Adipose tissue (tissue), 3 donors: ENCODE data around the gene RGR. TPM values are rescaled to one million over a fixed set of nuclear protein-coding genes. Genes with fewer than 3 reads are reported as not detected.

ENCODE experiments used
- H3K27ac ChIP-seq: one replicate; pipeline ENCODE4 v1.5.1; 2013; ENCODE audit warnings: low read depth, low read length
- WGBS, 3 donors: extraction: QIAGEN DNeasy Blood & Tissue Kit; methylation state at CpG; one replicate each; pipeline ENCODE4 v1.1.7; 2013; 5-methylcytosine and 5-hydroxymethylcytosine counted together
- polyA plus RNA-seq, 3 donors: library from polyadenylated mRNA; stranded (reverse); fragments of 200-250 nt; gene quantifications; one replicate each; pipeline ENCODE4 v1.2.3, GENCODE V29; 2013
- donor health status: healthy with polysubstance abuse.
- donor health status: Bipolar disorder and iron deficiency.
- donor health status: healthy.

RGR gene, protein sequence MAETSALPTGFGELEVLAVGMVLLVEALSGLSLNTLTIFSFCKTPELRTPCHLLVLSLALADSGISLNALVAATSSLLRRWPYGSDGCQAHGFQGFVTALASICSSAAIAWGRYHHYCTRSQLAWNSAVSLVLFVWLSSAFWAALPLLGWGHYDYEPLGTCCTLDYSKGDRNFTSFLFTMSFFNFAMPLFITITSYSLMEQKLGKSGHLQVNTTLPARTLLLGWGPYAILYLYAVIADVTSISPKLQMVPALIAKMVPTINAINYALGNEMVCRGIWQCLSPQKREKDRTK
- polyA plus RNA-seq, result 1 to 10 TPM in 1 of 3 donors, under 1 TPM in 1, not detected in 1; 0.24 to 1.5 TPM

DNA sequence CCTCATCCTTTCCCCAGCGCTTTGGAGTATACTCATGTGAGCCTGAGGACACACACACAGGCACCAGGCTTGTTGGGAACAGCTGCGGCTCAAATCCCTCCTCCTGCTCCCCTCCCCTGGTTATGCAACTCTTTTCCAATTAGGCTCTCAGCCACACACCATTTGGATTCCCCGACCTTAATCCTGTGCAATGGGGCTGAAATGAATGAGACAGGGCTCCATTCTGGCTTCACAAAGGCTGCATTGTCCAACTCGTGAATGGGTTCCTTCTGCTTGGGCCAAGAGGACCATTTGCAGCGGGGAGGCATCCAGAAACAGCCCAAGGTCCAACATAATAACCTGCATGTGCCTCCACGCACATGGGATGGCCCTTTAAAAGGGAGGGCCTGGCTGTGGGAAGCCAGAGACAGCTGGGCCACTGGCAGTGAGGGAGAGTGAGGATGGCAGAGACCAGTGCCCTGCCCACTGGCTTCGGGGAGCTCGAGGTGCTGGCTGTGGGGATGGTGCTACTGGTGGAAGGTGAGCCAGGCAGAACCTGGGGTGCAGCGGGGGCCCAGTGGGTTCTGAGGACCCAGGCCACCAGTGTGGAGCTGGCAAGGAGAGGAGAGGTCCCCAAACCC, at the start of gene RGR:
RGR (plus strand) TSS at position 403 of the 620 bp plus-strand sequence; CDS start at position 441, 38 bp downstream.
- 40 to 62% (median 62%) methylated on average over 9 of the region's 9 CpGs for WGBS, 3 donors
- H3K27ac ChIP-seq, result no peak within 1 kb of the TSS

DNA sequence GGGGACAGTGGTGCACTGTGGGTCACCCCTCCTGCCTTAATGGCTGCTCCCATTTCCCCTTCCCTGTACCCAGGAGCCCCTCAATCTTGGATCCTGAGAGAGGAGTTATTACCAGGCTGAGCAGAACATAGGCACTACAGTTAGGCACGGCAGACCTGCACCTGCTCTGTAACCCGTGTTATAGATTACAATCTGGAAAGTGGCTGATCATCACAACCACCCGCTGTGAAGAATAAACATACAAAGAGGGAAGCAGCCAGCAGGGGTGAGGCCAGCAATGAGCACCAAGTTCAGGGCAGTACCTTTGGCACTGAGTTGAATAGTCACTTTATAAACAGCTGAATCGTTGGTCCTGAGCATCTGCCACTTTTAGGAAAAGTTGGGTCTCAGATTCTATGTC, 48.8 kb upstream of the RGR start:
- 18 to 25% (median 20%) methylated on average over 4 of the region's 4 CpGs for WGBS, 3 donors
- H3K27ac ChIP-seq, result no peak overlapping the region

DNA sequence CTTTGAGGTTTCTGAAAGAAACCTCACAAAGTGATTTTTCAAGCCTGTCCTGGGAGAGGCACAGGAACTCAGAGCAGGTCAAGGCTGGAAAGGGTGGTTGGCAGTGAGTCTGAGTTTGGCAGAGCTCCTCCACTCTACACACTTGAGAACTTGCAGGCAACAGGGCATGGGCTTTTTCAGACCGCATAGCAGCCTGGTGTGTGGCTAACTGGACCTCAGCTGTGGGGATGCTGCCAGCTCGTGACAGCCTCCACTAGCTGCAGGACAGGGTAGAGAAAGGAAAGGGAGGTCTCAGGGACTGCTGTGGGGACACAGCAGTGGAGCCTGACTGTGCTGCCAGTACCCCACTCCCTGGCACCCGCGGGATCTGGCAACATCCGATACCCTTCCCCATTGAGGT, 47.9 kb upstream of the RGR start:
- 58 to 69% (median 64%) methylated on average over 5 of the region's 5 CpGs for WGBS, 3 donors

DNA sequence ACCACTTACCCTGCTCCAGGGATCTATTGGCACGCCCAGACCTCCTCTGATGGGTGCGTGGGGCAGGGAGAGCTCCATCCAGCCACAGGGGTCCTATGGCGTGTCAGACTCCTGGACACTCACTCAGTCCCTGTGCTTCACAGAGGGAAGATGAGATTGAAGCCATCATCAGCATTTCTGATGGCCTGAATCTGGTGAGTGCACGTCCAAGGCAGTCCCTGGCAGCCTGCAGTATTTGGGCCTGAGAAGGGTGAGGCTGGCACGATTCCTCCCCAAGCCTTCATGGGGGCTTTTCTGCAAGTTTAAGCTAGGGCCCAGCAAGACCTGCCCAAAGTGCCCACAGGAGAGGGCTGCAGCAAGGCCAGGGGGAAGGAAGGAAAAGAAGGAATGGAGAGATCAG, 47.2 kb upstream of the RGR start:
- no peak overlapping the region for H3K27ac ChIP-seq
- WGBS, 3 donors, result 70 to 78% (median 74%) methylated on average over 5 of the region's 5 CpGs

More for the DNA sequence above, 47.9 kb upstream of the RGR start:
- H3K27ac ChIP-seq, result no peak overlapping the region

DNA sequence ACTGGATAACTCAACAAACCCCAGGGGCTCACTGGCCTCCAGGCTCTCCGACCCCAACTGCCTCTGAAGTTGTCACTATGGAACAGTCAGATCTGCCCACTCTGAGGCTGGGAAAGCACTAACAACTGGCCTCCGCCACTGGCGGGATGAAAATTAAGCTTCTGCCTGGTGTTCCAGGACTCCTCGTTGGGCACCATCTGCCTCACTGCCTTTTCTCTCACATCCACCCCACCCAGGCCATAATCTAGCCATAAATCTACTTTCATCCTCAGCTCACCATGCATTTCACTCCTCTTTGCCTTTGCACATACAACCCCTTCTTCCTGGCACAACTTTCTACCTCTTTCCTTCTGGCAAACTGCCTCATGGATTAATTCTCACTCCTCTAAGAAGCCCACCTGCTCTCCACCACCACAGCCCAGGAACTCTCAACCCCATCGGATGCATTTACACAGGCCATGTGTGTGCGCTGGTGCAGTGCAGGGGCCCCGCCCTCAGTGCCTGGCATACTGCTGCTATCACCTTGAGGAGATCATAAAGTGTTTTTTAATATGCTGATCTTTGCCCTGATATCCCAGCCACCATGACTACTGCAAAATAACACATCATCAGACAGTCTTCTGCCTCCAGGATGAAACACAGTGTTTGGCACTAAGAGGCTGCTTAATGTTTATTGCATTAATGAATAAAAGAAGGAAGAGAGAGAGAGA, 46.5 kb upstream of the RGR start:
- 82 to 83% (median 82%) methylated on average over 7 of the region's 7 CpGs for WGBS, 3 donors
- no peak overlapping the region for H3K27ac ChIP-seq

DNA sequence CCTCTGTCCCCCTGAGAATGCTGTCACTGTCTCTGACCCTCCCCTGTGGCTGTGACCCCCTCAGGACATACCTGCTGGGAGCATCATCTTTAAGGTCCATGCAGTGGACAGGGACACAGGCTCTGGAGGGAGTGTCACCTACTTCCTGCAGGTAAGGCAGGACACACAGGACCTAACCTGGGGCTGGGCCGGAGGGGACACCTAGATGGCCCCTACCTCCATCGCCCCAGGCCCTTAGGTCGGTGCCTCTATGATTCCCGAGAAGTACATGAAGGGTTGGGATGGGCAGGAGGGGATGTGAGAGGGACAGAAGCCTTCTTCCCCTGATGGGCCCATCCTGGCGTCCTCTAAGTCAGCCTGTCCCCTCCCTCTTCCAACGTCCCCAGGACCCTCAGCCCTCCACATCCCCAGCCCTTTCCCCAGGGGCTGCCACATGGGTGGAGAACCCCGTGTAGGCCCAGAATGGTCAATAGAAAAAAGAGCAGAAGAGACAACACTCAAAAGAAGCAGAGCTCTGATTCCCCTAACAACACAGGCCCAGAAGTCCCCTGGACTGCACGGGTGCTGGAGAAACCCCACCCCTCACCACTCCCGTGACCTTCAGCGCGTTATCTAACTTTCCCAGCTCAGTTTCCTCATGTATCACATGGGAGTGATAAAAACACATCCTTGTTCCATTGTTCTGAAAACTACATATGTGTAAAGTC, 44.2 kb upstream of the RGR start:
- 60 to 68% (median 67%) methylated on average over 10 to 11 of the region's 11 CpGs for WGBS, 3 donors
- no peak overlapping the region for H3K27ac ChIP-seq

DNA sequence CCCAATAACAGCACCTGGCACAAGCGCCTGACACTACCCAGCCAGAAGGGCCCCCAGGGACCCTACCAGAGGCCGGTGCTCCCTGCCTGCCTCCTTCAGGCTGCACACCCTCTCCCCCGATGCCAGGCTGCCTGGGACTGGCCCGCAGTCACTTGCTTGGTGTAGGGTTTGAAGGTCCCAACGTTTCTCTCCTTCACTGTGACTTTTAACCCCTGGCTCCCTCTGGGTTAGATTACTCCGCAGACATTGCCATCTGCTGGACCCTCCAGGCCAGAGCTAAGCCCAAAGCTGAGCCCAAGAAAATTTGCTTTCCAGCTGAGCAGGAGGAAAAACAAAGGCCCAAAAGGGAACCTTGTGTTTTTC, 43.6 kb upstream of the RGR start:
- WGBS, 3 donors, result 38 to 65% (median 47%) methylated on average over 6 of the region's 6 CpGs
- H3K27ac ChIP-seq, result no peak overlapping the region

DNA sequence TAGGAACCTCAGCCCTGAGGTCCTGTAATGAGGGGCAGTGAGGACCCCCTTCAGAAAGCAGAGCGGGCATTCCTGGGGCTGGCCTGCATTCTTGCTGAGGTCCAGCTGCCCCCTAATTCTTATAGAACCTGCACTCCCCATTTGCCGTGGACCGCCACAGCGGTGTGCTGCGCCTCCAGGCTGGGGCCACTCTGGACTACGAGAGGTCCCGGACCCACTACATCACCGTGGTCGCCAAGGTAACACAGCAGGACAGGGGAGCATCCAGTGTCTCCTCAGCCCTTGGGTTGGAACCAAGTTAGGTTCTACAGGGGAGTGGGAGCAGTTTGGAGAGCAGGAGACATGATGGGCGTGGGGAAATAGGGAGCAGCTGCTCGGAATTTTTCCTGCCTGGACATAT, 43.2 kb upstream of the RGR start:
- whole genome bisulfite sequencing, 3 donors, result 89 to 90% (median 89%) methylated on average over 11 of the region's 11 CpGs
- no peak overlapping the region for H3K27ac ChIP-seq

DNA sequence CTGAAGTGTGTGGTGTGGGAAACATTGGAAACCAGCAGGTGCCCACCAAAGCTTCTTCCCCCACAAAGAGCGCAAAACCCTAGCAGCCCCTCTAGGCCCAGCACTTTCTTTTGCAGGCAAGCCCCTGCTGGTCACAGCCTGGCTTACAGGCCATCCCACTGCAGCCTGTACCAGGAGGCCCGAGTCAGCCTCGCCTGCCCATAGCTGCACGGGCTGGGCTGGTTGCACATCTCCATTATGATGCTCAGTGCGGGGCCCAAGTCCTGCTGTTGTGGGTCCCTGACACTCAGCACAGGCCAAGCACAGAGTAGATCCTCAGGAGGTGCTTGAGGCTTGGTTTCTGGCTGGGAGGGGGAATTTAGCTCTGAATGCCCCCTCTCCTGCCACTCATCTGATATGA, 42.5 kb upstream of the RGR start:
- H3K27ac ChIP-seq, result no peak overlapping the region
- 87 to 89% (median 88%) methylated on average over 5 of the region's 5 CpGs for WGBS, 3 donors

DNA sequence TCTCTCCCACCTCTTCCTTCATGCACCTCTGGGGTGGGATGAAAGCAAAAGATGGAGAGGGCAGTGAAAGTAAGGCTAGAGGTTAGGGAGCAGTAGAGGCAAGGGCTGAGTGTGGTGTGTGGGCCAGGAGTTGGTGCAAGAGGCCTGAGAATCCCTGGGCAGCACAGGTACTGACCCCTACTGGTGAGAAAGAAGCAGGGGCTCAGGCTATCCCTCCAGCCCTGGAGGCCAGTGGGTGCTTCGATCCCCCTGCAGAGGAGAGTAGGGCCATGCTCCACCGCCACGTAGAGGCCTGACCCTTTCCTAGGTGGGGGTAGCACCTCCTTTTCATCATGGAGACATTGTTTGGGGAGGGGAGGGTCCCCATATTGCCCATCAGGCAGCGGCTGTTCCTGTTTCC, 40.7 kb upstream of the RGR start:
- 84 to 88% (median 86%) methylated on average over 4 of the region's 4 CpGs for WGBS, 3 donors

DNA sequence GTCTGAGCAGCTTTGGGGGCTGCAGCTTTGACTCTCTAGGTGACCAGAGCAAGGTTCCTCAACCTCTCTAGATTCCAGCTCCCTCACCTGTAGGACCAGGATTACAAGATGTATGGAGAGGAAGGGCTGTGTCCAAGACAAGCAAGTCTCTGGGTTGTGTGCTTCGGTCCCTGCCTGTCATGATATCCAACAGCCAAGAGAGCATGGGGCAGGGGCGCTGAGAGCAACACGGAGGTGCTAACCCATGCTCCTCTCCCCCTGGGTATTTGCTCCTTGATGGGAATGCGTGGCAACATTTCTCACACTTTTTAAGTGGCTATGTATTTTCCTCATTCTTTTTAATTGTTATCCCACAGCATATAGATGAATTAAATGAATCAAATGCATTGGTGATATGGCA, 40.2 kb upstream of the RGR start:
- no peak overlapping the region for H3K27ac ChIP-seq
- 88 to 92% (median 92%) methylated on average over 4 of the region's 4 CpGs for WGBS, 3 donors

More for the DNA sequence above, 40.7 kb upstream of the RGR start:
- H3K27ac ChIP-seq, result no peak overlapping the region

DNA sequence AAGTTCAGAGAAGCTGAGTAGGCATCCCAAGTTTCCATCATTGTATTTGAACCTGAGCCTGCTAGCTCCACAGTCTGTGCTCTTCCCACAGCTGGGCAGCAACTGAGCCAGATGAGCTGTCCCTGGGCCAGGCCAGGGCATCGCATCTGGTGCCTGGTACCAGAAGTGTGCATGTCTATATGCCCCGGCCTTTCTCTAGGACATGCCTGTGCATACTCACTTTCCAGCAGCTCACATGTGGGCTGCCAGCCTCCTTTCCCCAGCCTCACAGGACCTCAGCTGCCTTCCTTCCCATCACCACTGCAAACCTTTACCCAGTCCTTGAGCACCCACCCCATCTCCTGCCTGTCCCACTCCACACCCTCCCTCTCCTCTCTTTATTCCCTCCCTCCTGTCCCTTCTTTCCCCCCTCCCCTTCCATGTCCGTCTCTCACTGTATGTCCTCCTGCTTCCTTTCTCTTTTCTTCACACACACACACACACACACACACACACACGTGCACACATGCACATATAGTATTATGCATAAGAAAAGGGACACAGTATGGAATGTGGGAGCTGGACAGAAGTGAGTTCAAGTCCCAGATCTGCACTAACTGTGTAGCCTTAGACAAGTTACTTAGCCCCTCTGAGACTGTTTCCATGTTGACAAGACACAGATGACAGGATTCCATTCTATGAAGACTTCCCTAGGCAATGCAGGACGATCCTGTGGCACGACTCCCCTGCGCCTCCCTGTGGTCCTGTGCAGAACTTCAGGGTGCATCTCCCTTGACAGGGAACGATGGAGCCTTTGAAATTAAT, 39.6 kb upstream of the RGR start:
- WGBS, 3 donors, result 34 to 35% (median 35%) methylated on average over 8 of the region's 8 CpGs
- no peak overlapping the region for H3K27ac ChIP-seq

DNA sequence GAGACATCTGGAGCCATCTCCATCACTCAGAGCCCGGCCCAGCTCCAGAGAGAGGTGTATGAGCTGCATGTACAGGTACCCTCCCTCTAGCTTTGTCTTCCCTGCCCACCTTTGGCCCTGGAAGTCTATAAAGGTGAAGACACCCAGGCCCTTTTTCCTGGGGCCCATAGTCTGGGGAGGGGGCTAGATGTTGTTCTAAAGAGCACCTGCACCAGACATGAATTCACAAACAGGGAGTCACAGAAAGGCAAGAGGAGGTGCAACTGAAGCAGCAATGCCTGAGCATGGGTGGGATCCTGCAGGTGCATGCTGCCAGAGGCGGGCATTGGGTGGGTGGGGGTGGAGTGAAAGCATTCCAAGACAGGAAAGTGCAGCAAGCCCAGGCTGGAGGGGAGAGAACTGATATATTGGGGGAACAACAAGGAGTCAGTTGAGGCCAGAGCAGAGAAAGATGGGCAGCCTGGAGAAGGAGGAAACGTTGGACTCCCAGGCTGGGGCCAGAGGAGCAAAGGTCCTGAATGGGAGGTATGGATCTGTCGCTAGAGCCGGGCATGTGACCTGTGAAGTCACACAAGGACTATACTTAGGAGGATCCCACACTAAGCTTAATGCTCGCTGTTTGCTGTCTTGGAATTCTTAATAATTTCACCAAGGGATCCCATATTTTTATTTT, 38.9 kb upstream of the RGR start:
- 65 to 71% (median 68%) methylated on average over 6 of the region's 6 CpGs for WGBS, 3 donors
- no peak overlapping the region for H3K27ac ChIP-seq

DNA sequence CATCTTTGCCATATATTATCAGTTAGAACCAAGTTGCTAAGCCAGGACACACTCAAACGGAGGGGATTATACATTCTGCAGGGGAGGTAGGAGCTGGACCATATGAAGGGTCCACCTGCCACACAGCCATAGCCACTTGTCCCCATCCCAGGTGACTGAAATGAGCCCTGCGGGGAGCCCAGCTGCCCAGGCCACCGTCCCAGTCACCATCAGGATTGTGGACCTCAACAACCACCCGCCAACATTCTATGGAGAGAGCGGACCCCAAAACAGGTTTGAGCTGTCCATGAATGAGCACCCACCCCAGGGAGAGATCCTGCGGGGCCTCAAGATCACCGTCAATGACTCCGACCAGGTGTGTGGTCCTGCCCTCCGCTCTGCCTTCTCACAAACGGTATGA, 36.8 kb upstream of the RGR start:
- WGBS, 3 donors, result 74 to 86% (median 83%) methylated on average over 9 to 10 of the region's 10 CpGs
- no peak overlapping the region for H3K27ac ChIP-seq

DNA sequence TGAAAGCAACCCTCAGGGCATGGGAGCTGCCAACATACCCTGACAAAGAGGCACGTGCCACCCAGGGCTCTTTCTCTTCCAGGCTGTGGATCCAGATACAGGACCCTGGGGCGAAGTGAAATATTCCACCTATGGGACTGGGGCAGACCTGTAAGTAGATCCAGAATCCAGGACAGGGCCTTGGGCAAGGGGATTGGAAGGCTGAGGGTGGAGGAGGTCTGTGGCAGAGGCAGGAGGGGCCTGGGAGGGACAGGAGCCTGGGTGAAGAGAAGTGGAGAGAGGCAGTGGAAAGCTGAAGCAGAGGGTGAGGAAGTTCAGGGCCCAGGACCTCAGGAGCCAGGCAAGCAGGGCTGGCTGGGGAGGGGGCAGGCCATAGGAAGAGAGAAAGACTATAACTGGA, 33.3 kb upstream of the RGR start:
- no peak overlapping the region for H3K27ac ChIP-seq
- WGBS, 3 donors, result 82 to 90% (median 88%) methylated on average over 2 of the region's 2 CpGs

DNA sequence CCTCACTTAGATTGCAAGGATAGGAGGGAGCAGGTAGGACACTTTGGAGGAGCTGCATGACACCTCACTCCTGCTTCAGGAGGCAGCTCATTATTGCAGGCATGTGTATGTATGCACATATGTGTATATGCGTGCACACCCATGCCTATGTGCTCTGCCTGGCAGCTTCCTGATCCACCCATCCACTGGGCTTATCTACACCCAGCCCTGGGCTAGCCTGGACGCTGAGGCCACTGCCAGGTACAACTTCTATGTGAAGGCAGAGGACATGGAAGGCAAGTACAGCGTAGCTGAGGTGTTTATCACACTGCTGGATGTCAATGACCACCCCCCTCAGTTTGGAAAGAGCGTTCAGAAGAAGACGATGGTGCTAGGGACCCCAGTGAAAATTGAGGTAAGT, 32.8 kb upstream of the RGR start:
- no peak overlapping the region for H3K27ac ChIP-seq
- WGBS, 3 donors, result 75 to 81% (median 76%) methylated on average over 5 of the region's 5 CpGs

DNA sequence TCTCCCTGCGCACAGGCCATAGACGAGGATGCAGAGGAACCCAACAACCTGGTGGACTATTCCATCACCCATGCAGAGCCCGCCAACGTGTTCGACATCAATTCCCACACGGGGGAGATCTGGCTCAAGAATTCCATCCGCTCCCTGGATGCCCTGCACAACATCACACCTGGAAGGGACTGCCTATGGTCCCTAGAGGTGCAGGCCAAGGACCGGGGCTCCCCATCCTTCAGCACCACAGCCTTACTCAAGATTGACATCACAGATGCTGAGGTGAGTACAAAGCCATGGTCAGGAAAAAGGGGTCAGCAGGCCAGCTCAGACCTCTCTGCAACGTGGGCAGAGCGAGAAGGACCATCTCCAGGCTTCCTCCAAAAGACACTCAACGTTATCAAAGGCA, 31.8 kb upstream of the RGR start:
- 82 to 89% (median 85%) methylated on average over 11 of the region's 11 CpGs for WGBS, 3 donors
- no peak overlapping the region for H3K27ac ChIP-seq
